Right lobe of liver (tissue), 6 donors: ENCODE results near the gene FADS1. TPM values are rescaled to one million over a fixed set of nuclear protein-coding genes. Genes with fewer than 3 reads are reported as not detected.

Source experiments
- ATAC-seq, 4 donors: fragments of 200-7000 bp; cut with Tn5 transposase; one replicate each; pipeline ENCODE4 v1.9.1; 2020; ENCODE audit warnings: mild to moderate bottlenecking in 4 of 4, moderate library complexity in 4 of 4
- DNase-seq, 3 donors: peaks; one replicate each; pipeline ENCODE4 v3.0.0-alpha.2; 2020
- H3K27ac ChIP-seq, 3 donors: fragments of 200-600 bp; one replicate each; pipeline ENCODE4 v1.8.0; 2022
- H3K27me3 ChIP-seq, 2 donors: fragments of 200-600 bp; one replicate each; pipeline ENCODE4 v1.8.0; 2022
- H3K36me3 ChIP-seq, 4 donors: fragments of 200-600 bp; sonication (generic) in 1 of 4; one replicate each; pipeline versions ENCODE4 v1.5.1 to v1.8.0; 2017 to 2022; ENCODE audit warnings: control low read depth in 1 of 4
- H3K4me1 ChIP-seq, 4 donors: fragments of 200-600 bp; sonication (generic) in 1 of 4; one replicate each; pipeline versions ENCODE4 v1.5.1 to v1.8.0; 2017 to 2022; ENCODE audit warnings: control low read depth in 1 of 4
- H3K4me3 ChIP-seq, 3 donors: fragments of 200-600 bp; one replicate each; pipeline ENCODE4 v1.8.0; 2022
- H3K9me3 ChIP-seq, 4 donors: fragments of 200-600 bp; sonication (generic) in 1 of 4; one replicate each; pipeline versions ENCODE4 v1.5.1 to v1.8.0; 2017 to 2022; ENCODE audit warnings: control low read depth in 1 of 4
- POLR2A ChIP-seq: fragments of 450-650 bp; IDR thresholded peaks from one replicate; pipeline ENCODE4 v1.6.1; 2017; ENCODE audit warnings: antibody characterized with exemption, mild to moderate bottlenecking
- WGBS: methylation state at CpG from one replicate; pipeline ENCODE4 v1.1.6; 2018; ENCODE audit warnings: low coverage, low lambda C conversion rate; ENCODE audit not compliant: insufficient coverage; ENCODE audit errors: missing lambda C conversion rate; 5-methylcytosine and 5-hydroxymethylcytosine counted together
- intact Hi-C, 2 donors: fragments of 100-400 bp; cut with DNase I; formaldehyde crosslinking; loops; one replicate each; pipeline versions ENCODE4 v1.11.2 to v1.14.1; 2022
- total RNA-seq, 6 experiments: library from RNA; depleted of rRNA in 2 of 6; stranded (reverse); fragments of >200 nt in 2 of 6; fragmentation: NEBNext Ultra II Directional in 3 of 6; extraction: Animal tissue kit (Norgen Biotek cat#: 25700) in 3 of 6; gene quantifications; one replicate each; pipeline versions ENCODE4 v1.1.0 to v1.2.4, GENCODE V29; 2016 to 2023
- TF ChIP-seq, protein P1 (sequence below), 4 donors: fragments of 200-600 bp in 3 of 4; fragments of 450-650 bp in 1 of 4; IDR thresholded peaks; one replicate each; pipeline versions ENCODE4 v1.5.1 to v1.8.0; 2016 to 2022; ENCODE audit warnings: antibody characterized with exemption in 4 of 4, mild to moderate bottlenecking in 2 of 4
- donor health status: DM: no; HTN: yes; CAD: no.
- donor health status: DM: no; HTN: no; CAD: no.
- donor health status: DM: no; HTN: no; CAD: no.
- donor health status: DM: no; HTN: yes; CAD: no.
- donor health status: DM: no; HTN: yes; CAD: no.

Gene FADS1
- total RNA-seq, 6 experiments from 2014 or later = 18.3 to 87.6 (median 34.8) TPM

GRCh38 chr11:61775606-61776554, 40.9 kb downstream of the FADS1 start:
- Histone ChIP-seq H3K9me3 (no peaks in the 10 kb centered on the region), H3K4me3 (no peak overlapping the region), H3K4me1 (peaks cover 0 to 5% (median 0%) of the 10 kb centered on the region in 4 donors), H3K36me3 (no peaks in the 10 kb centered on the region), H3K27ac (no peak overlapping the region), H3K27me3 (no peaks in the 10 kb centered on the region)
- no peak for DNase-seq
- no peak for ATAC-seq
- TF ChIP-seq POLR2A = no peak
- TF ChIP-seq, protein P1, sequence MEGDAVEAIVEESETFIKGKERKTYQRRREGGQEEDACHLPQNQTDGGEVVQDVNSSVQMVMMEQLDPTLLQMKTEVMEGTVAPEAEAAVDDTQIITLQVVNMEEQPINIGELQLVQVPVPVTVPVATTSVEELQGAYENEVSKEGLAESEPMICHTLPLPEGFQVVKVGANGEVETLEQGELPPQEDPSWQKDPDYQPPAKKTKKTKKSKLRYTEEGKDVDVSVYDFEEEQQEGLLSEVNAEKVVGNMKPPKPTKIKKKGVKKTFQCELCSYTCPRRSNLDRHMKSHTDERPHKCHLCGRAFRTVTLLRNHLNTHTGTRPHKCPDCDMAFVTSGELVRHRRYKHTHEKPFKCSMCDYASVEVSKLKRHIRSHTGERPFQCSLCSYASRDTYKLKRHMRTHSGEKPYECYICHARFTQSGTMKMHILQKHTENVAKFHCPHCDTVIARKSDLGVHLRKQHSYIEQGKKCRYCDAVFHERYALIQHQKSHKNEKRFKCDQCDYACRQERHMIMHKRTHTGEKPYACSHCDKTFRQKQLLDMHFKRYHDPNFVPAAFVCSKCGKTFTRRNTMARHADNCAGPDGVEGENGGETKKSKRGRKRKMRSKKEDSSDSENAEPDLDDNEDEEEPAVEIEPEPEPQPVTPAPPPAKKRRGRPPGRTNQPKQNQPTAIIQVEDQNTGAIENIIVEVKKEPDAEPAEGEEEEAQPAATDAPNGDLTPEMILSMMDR (IDR thresholded peaks at IDR 0.05) = no peak
- intact Hi-C loops = no loop called here
- WGBS = 76% methylated on average over 6 of the region's 20 CpGs

DNA sequence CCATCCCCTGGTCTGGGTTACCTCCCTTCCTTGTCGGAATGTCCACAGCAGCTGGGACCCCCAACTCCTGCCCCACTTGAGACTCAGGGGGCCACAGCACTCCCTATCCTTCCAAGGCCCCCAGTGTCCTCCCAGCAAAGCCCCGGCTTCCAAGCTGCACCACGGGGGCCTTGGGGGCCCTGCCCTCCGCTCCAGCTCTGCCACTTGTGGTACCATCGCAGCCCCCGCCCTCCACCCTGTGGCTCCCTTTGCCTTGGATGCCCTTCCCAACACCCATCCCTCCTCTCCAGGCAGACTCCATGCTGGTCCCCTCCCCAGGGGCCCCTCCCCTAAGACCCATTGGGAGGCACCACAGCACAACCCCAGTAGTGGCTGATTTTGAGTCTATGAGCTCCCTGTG, 41.7 kb downstream of the FADS1 start:
- Histone ChIP-seq H3K4me3 (no peak overlapping the region), H3K4me1 (peaks cover 0 to 5% (median 0%) of the 10 kb centered on the region in 4 donors), H3K27me3 (no peaks in the 10 kb centered on the region), H3K9me3 (no peaks in the 10 kb centered on the region), H3K27ac (no peak overlapping the region), H3K36me3 (no peaks in the 10 kb centered on the region)
- ATAC-seq (no peak), DNase-seq (no peak)
- intact Hi-C loops = no loop called here
- TF ChIP-seq, protein P1 (IDR thresholded peaks at IDR 0.05) = no peak
- no peak for TF ChIP-seq POLR2A
- 98% methylated on average over 6 of the region's 6 CpGs for WGBS

DNA sequence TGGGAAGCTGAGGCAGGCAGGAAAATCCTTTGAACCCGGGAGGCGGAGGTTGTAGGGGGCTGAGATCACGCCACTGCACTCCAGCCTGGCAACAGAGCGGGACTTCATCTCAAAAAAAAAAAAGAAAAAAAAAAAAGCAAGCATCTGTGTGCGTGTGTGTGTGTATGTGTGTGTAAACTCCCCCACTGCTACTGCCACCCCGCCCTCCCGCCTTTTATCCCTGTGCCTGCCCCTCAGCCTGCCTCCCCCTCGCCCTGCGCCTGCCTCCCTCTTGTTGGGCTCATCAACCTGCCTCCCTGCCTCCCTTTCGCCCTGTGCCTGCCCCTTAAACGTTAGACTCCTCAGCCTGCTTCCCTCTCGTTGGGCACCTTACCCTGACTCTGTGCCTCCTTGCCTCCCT, 42.4 kb downstream of the FADS1 start:
- H3K4me1 ChIP-seq = peaks cover 0 to 9% (median 2%) of the 10 kb centered on the region in 4 donors
- no peak for TF ChIP-seq POLR2A
- TF ChIP-seq, protein P1 (IDR thresholded peaks at IDR 0.05) = no peak
- no peak overlapping the region for H3K4me3 ChIP-seq
- DNase-seq (no peak), ATAC-seq (no peak)
- H3K9me3 ChIP-seq = no peaks in the 10 kb centered on the region
- intact Hi-C loops = no loop called here
- WGBS = 84% methylated on average over 11 of the region's 12 CpGs
- H3K27me3 ChIP-seq = no peaks in the 10 kb centered on the region
- H3K27ac ChIP-seq = no peak overlapping the region
- no peaks in the 10 kb centered on the region for H3K36me3 ChIP-seq

GRCh38 chr11:61773809-61774208, 43.0 kb downstream of the FADS1 start:
- no peaks in the 10 kb centered on the region for H3K27me3 ChIP-seq
- H3K4me1 ChIP-seq = peaks cover 0 to 15% (median 5%) of the 10 kb centered on the region in 4 donors
- TF ChIP-seq, protein P1 (IDR thresholded peaks at IDR 0.05) = no peak
- TF ChIP-seq POLR2A = no peak
- DNase-seq (no peak), ATAC-seq (no peak)
- H3K27ac ChIP-seq = no peak overlapping the region
- H3K36me3 ChIP-seq = no peaks in the 10 kb centered on the region
- intact Hi-C loops = no loop called here
- no peaks in the 10 kb centered on the region for H3K9me3 ChIP-seq
- 96% methylated on average over 7 of the region's 18 CpGs for WGBS
- no peak overlapping the region for H3K4me3 ChIP-seq
